22Rv1 (cell line): ENCODE data around the gene SQSTM1.

Source experiments
- ZFX ChIP-seq: fragments of 450-650 bp; IDR thresholded peaks from 2 replicates; pipeline ENCODE4 v1.6.1; 2017; ENCODE audit warnings: antibody characterized with exemption, borderline replicate concordance
- TF ChIP-seq, protein P1 (sequence below): fragments of 450-650 bp; IDR thresholded peaks from 2 replicates; pipeline ENCODE4 v1.5.1; 2017; ENCODE audit warnings: mild to moderate bottlenecking

DNA sequence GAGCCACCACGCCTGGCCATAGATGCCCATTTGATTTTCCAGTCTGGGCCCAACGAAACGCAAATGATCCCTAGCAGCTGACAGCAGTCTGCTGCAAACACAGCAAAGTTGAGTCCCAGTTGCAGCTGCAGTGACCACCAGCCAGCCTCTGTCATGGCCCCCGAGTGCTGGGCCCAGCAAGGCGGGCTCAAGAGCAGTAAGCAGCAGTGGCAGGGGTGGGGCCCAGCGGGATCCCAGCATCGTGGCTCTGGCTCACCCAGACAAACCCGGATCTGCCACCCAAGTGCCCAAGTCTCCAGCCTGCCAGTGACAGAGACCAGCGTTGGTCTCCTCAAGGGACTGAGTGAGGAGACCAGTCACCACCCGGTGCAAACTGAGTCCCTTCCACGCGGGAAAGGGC, 33.8 kb upstream of the SQSTM1 start:
- TF ChIP-seq, protein P1, sequence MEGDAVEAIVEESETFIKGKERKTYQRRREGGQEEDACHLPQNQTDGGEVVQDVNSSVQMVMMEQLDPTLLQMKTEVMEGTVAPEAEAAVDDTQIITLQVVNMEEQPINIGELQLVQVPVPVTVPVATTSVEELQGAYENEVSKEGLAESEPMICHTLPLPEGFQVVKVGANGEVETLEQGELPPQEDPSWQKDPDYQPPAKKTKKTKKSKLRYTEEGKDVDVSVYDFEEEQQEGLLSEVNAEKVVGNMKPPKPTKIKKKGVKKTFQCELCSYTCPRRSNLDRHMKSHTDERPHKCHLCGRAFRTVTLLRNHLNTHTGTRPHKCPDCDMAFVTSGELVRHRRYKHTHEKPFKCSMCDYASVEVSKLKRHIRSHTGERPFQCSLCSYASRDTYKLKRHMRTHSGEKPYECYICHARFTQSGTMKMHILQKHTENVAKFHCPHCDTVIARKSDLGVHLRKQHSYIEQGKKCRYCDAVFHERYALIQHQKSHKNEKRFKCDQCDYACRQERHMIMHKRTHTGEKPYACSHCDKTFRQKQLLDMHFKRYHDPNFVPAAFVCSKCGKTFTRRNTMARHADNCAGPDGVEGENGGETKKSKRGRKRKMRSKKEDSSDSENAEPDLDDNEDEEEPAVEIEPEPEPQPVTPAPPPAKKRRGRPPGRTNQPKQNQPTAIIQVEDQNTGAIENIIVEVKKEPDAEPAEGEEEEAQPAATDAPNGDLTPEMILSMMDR = no peak
- TF ChIP-seq ZFX = no peak
